OCI-LY1 (cell line): Measurements from ENCODE around the gene CMTM8.

ENCODE experiments used
- EZH2 ChIP-seq: fragments of 200-600 bp; sonication (generic), shearing (Covaris generic); IDR thresholded peaks from 2 replicates; pipeline ENCODE4 v1.8.0; 2017; ENCODE audit warnings: borderline replicate concordance, mixed run types, mild to moderate bottlenecking, antibody characterized with exemption, low read length, moderate library complexity, mixed read lengths
- TF ChIP-seq, protein P1 (sequence below): fragments of 200-600 bp; sonication (generic), shearing (Covaris generic); IDR thresholded peaks from 2 replicates; pipeline ENCODE4 v1.5.1; 2017; ENCODE audit warnings: mild to moderate bottlenecking, antibody characterized with exemption, low read length, moderate library complexity, mixed read lengths

DNA sequence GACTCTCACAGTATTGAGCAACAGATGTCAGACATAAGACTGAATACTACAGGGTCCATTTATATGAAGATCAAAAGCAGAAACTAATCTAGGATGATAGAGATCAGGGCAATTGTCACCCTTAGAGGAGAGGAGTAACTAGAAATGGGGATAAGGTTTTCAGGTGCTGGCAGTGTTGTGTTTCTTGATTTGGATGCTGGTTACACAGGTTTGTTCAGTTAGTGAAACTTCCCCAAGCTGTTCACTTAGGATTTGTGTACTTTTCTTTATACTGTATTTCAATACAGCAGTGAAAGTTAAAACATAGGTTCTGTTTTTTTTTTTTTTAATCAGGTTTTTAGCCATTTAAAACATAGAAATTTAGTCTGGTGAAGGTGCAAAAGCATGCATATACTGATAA, 114.1 kb downstream of the CMTM8 start:
- TF ChIP-seq, protein P1, sequence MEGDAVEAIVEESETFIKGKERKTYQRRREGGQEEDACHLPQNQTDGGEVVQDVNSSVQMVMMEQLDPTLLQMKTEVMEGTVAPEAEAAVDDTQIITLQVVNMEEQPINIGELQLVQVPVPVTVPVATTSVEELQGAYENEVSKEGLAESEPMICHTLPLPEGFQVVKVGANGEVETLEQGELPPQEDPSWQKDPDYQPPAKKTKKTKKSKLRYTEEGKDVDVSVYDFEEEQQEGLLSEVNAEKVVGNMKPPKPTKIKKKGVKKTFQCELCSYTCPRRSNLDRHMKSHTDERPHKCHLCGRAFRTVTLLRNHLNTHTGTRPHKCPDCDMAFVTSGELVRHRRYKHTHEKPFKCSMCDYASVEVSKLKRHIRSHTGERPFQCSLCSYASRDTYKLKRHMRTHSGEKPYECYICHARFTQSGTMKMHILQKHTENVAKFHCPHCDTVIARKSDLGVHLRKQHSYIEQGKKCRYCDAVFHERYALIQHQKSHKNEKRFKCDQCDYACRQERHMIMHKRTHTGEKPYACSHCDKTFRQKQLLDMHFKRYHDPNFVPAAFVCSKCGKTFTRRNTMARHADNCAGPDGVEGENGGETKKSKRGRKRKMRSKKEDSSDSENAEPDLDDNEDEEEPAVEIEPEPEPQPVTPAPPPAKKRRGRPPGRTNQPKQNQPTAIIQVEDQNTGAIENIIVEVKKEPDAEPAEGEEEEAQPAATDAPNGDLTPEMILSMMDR: no peak
- TF ChIP-seq EZH2: no peak
